Stimulated activated CD4-positive, alpha-beta T cell treated with anti-CD3 and anti-CD28 coated beads, Interleukin-15, amount 100 ng/mL, for 48 hours (primary cell): Measurements from ENCODE around the gene ASB3.
"Not testable (repeated sequence)": the region's sequence is repeated elsewhere in the genome, so short reads cannot be mapped to it uniquely, and the experiment has no call there.

Experiments
- DNase-seq, 2 donors: peaks; one replicate each; pipeline ENCODE4 v3.0.0-alpha.2; 2020; ENCODE audit warnings: low read depth in 2 of 2

ASB3 gene

GRCh38 chr2:53786352-53786704 lies 425 bp downstream of the ASB3 start:
- DNase-seq = peak in 1 of 2 donors; percentile 18

- no peak for DNase-seq
Observed at GRCh38 chr2:53785366-53785765, 1.4 kb downstream of the ASB3 start.

- no peak for DNase-seq
Observed at GRCh38 chr2:53784436-53784835, 2.3 kb downstream of the ASB3 start.

- DNase-seq = no peak
Observed at GRCh38 chr2:53782676-53783075, 4.1 kb downstream of the ASB3 start.

- DNase-seq = no peak
Observed at GRCh38 chr2:53780056-53780455, 6.7 kb downstream of the ASB3 start.

GRCh38 chr2:53778536-53779162 lies 8.1 kb downstream of the ASB3 start:
- DNase-seq = no peak

- DNase-seq = no peak
Observed at GRCh38 chr2:53777134-53777533, 9.6 kb downstream of the ASB3 start.

- no peak for DNase-seq
Observed at GRCh38 chr2:53770264-53770663, 16.5 kb downstream of the ASB3 start.

- no peak for DNase-seq
Observed at GRCh38 chr2:53769318-53769945, 17.3 kb downstream of the ASB3 start.

- DNase-seq = peak in 1 of 2 donors; percentile 22
Observed at GRCh38 chr2:53768242-53768542, 18.6 kb downstream of the ASB3 start.

- peak; percentile 76 to 81 for DNase-seq
Observed at GRCh38 chr2:53767405-53768241, 19.1 kb downstream of the ASB3 start, which contains the start of gene CHAC2. TSS of gene CHAC2 (plus strand) at chr2:53767804. CDS start at chr2:53767887, 83 bp downstream.

- no peak for DNase-seq
Observed at GRCh38 chr2:53765767-53766166, 21.0 kb downstream of the ASB3 start.

GRCh38 chr2:53757206-53757605 lies 29.5 kb downstream of the ASB3 start:
- DNase-seq = not testable (repeated sequence)

GRCh38 chr2:53756644-53757043 lies 30.1 kb downstream of the ASB3 start:
- no peak for DNase-seq

- no peak for DNase-seq
Observed at GRCh38 chr2:53755121-53755520, 31.6 kb downstream of the ASB3 start.

- DNase-seq = no peak
Observed at GRCh38 chr2:53753041-53753440, 33.7 kb downstream of the ASB3 start.

- DNase-seq = no peak
Observed at GRCh38 chr2:53752385-53752784, 34.4 kb downstream of the ASB3 start.

GRCh38 chr2:53751728-53752127 lies 35.0 kb downstream of the ASB3 start:
- DNase-seq = no peak

GRCh38 chr2:53750041-53750768 lies 36.5 kb downstream of the ASB3 start:
- no peak for DNase-seq

- no peak for DNase-seq
Observed at GRCh38 chr2:53744395-53745065, 42.2 kb downstream of the ASB3 start.

GRCh38 chr2:53740170-53740569 lies 46.6 kb downstream of the ASB3 start:
- no peak for DNase-seq

GRCh38 chr2:53739032-53739431 lies 47.7 kb downstream of the ASB3 start:
- DNase-seq = no peak
